GM23338 (cell line): Measurements from ENCODE around the gene PLOD3. TPM values are rescaled to one million over a fixed set of nuclear protein-coding genes. Genes with fewer than 3 reads are reported as not detected.

ENCODE experiments used
- ATAC-seq: fragments of 200-7000 bp; cut with Tn5 transposase; 3 replicates; pipeline ENCODE4 v1.9.1; 2020
- DNase-seq: peaks from one replicate; pipeline ENCODE4 v3.0.0-alpha.2; 2015; ENCODE audit warnings: low spot score
- H2AFZ ChIP-seq: fragments of 200-600 bp; sonication (generic); 2 replicates; pipeline ENCODE4 v1.8.0; 2016; ENCODE audit warnings: antibody characterized with exemption, mild to moderate bottlenecking, moderate library complexity
- H3F3A ChIP-seq: fragments of 200-600 bp; sonication (generic); replicated peaks from 2 replicates; pipeline ENCODE4 v1.8.0; 2017; ENCODE audit warnings: antibody characterized with exemption, mixed run types, low read depth
- H3K27ac ChIP-seq: fragments of 200-600 bp; sonication (generic); 2 replicates; pipeline ENCODE4 v1.6.1; 2016; ENCODE audit warnings: low read depth
- H3K27me3 ChIP-seq: fragments of 200-600 bp; sonication (generic); 2 replicates; pipeline ENCODE4 v1.8.0; 2016; ENCODE audit warnings: mild to moderate bottlenecking, mixed run types, moderate library complexity; ENCODE audit not compliant: insufficient read depth
- H3K36me3 ChIP-seq: fragments of 200-600 bp; sonication (generic); 2 replicates; pipeline ENCODE4 v1.8.0; 2016; ENCODE audit warnings: mild to moderate bottlenecking; ENCODE audit not compliant: insufficient read depth
- H3K4me1 ChIP-seq: fragments of 200-600 bp; sonication (generic); 2 replicates; pipeline ENCODE4 v1.8.0; 2016; ENCODE audit warnings: mild to moderate bottlenecking, moderate library complexity; ENCODE audit not compliant: insufficient read depth
- H3K4me2 ChIP-seq: fragments of 200-600 bp; sonication (generic); 2 replicates; pipeline ENCODE4 v1.7.1; 2017; ENCODE audit warnings: mixed run types
- H3K4me3 ChIP-seq: fragments of 200-600 bp; sonication (generic); 2 replicates; pipeline ENCODE4 v1.6.1; 2016; ENCODE audit warnings: mixed run types
- H3K79me2 ChIP-seq: fragments of 200-600 bp; sonication (generic); replicated peaks from 2 replicates; pipeline ENCODE4 v1.8.0; 2017; ENCODE audit warnings: mild to moderate bottlenecking; ENCODE audit not compliant: insufficient read depth
- H3K9me2 ChIP-seq: fragments of 200-600 bp; sonication (generic); 2 replicates; pipeline ENCODE4 v1.8.0; 2017; ENCODE audit not compliant: insufficient read depth
- H4K20me1 ChIP-seq: fragments of 200-600 bp; sonication (generic); replicated peaks from 2 replicates; pipeline ENCODE4 v1.8.0; 2017; ENCODE audit warnings: mild to moderate bottlenecking; ENCODE audit not compliant: insufficient read depth
- H3K27ac Mint-ChIP-seq: 2 replicates; pipeline ENCODE4 v1.8.0; 2020; ENCODE audit warnings: inconsistent platforms, mild to moderate bottlenecking, moderate library complexity, mixed read lengths
- H3K27me3 Mint-ChIP-seq: 3 replicates; pipeline ENCODE4 v1.8.0; 2022; ENCODE audit warnings: low read depth, mild to moderate bottlenecking, moderate library complexity, mixed read lengths, inconsistent platforms; ENCODE audit not compliant: insufficient read depth, poor library complexity
- H3K36me3 Mint-ChIP-seq: 3 replicates; pipeline ENCODE4 v1.8.0; 2021; ENCODE audit warnings: low read depth, mild to moderate bottlenecking, inconsistent platforms, moderate library complexity, mixed read lengths
- H3K4me1 Mint-ChIP-seq: 3 replicates; pipeline ENCODE4 v1.8.0; 2020; ENCODE audit warnings: mild to moderate bottlenecking, inconsistent platforms, mixed read lengths
- H3K4me3 Mint-ChIP-seq: 3 replicates; pipeline ENCODE4 v1.8.0; 2021; ENCODE audit warnings: moderate library complexity, mild to moderate bottlenecking, inconsistent platforms, mixed read lengths
- H3K9me3 Mint-ChIP-seq: 3 replicates; pipeline ENCODE4 v1.8.0; 2020; ENCODE audit warnings: moderate library complexity, mild to moderate bottlenecking, inconsistent platforms, mixed read lengths
- CREB1 ChIP-seq: fragments of 250-450 bp; sonication (Bioruptor Pico); IDR thresholded peaks from 2 replicates; pipeline ENCODE4 v1.5.0; 2020; ENCODE audit warnings: low read depth, mild to moderate bottlenecking, moderate library complexity
- EZH2 ChIP-seq: fragments of 200-600 bp; sonication (generic); IDR thresholded peaks from one replicate; pipeline ENCODE4 v1.8.0; 2017; ENCODE audit warnings: antibody characterized with exemption, mild to moderate bottlenecking, low read depth; ENCODE audit not compliant: unreplicated experiment
- EZH2phosphoT487 ChIP-seq: fragments of 200-600 bp; sonication (generic); IDR thresholded peaks from one replicate; pipeline ENCODE4 v1.8.1; 2018; ENCODE audit warnings: antibody characterized with exemption; ENCODE audit not compliant: unreplicated experiment
- STAT1 ChIP-seq: IDR thresholded peaks from one replicate; pipeline ENCODE4 v1.6.1; 2016; ENCODE audit warnings: antibody characterized with exemption; ENCODE audit not compliant: unreplicated experiment
- ZNF331 ChIP-seq: fragments of 250-450 bp; sonication (Bioruptor Pico); IDR thresholded peaks from 2 replicates; pipeline ENCODE4 v1.5.0; 2020; ENCODE audit warnings: low read depth, mild to moderate bottlenecking, moderate library complexity
- polyA plus RNA-seq: library from polyadenylated mRNA; unstranded; fragments of >200 nt; fragmentation: Nextera tagmentation; extraction: Ambion mirVana; gene quantifications from 2 replicates; pipeline ENCODE4 v1.2.1, GENCODE V29; 2016
- total RNA-seq: library from RNA; depleted of rRNA; stranded (reverse); fragments of >200 nt; shearing (Covaris generic); gene quantifications from 2 replicates; pipeline ENCODE4 v1.2.3, GENCODE V29; 2014
- TF ChIP-seq, protein P1 (sequence below): IDR thresholded peaks from one replicate; pipeline ENCODE4 v1.6.1; 2018; ENCODE audit warnings: antibody characterized with exemption; ENCODE audit not compliant: unreplicated experiment
- TF ChIP-seq, protein P2 (sequence below): IDR thresholded peaks from 2 replicates; pipeline ENCODE4 v1.6.1; 2016; ENCODE audit warnings: antibody characterized with exemption
- TF ChIP-seq, protein P3 (sequence below): fragments of 250-450 bp; sonication (Bioruptor Pico); IDR thresholded peaks from 2 replicates; pipeline ENCODE4 v1.5.0; 2020; ENCODE audit warnings: mild to moderate bottlenecking, moderate library complexity

The PLOD3 gene
- total and polyA plus RNA-seq, 2 experiments from 2014 or later: 35.2 to 40.7 TPM

DNA sequence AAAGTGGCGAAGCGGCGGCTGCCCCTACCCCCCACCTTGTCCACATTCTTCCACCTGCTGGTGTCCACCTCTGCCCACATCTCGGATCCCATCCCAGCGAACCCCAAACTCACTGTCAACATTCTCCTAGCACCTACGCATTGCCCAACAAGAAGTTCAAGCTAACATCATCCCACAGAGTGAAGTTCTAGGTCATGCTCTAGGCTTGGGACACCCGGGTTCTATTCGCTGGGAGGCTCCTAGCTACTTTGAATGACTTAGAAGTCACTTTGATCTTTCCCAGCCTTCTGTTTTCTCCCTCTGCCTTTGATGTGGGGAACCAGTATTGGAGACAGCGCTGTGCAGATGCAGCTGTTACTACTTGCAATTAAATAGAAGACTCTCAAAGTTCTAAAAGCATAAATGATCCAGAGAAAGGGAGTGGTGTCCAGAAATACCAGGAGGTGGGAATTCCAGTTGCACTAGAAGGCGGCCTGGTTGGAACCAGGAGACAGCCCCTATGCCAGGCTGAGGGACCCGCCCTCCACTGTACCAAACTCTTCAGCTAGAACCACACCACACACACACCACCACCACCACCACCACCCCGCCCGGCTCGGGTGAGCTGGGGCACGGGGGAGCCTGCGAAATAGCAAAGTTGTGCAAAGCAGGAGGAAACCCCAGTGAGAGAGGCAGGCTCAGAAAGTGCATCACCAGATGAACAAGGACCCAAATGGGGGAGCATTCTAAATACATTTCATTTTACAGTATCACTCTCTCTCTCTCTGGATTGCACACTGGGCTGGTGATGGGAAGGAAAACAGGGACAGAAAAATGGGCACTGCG is 46.6 kb downstream of the PLOD3 start:
- peaks cover 20% of the 10 kb centered on the region for H3F3A ChIP-seq
- H3K27me3 ChIP-seq: peaks cover 95% of the 10 kb centered on the region
- peaks cover 3% of the 10 kb centered on the region; the same call in 1 of the 2 replicates for H4K20me1 ChIP-seq
- no peaks in the 10 kb centered on the region for H3K9me2 ChIP-seq
- peak; percentile 77 for TF ChIP-seq EZH2
- TF ChIP-seq, protein P1, sequence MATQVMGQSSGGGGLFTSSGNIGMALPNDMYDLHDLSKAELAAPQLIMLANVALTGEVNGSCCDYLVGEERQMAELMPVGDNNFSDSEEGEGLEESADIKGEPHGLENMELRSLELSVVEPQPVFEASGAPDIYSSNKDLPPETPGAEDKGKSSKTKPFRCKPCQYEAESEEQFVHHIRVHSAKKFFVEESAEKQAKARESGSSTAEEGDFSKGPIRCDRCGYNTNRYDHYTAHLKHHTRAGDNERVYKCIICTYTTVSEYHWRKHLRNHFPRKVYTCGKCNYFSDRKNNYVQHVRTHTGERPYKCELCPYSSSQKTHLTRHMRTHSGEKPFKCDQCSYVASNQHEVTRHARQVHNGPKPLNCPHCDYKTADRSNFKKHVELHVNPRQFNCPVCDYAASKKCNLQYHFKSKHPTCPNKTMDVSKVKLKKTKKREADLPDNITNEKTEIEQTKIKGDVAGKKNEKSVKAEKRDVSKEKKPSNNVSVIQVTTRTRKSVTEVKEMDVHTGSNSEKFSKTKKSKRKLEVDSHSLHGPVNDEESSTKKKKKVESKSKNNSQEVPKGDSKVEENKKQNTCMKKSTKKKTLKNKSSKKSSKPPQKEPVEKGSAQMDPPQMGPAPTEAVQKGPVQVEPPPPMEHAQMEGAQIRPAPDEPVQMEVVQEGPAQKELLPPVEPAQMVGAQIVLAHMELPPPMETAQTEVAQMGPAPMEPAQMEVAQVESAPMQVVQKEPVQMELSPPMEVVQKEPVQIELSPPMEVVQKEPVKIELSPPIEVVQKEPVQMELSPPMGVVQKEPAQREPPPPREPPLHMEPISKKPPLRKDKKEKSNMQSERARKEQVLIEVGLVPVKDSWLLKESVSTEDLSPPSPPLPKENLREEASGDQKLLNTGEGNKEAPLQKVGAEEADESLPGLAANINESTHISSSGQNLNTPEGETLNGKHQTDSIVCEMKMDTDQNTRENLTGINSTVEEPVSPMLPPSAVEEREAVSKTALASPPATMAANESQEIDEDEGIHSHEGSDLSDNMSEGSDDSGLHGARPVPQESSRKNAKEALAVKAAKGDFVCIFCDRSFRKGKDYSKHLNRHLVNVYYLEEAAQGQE: no peak
- Mint-ChIP-seq H3K4me3 (peak overlapping the region; percentile 60), H3K4me1 (peaks cover 61% of the 10 kb centered on the region), H3K9me3 (peaks cover 4% of the 10 kb centered on the region; the same call in 2 of the 3 replicates), H3K36me3 (no peaks in the 10 kb centered on the region; the same call in 2 of the 3 replicates), H3K27me3 (peaks cover 96% of the 10 kb centered on the region), H3K27ac (no peak overlapping the region)
- H3K36me3 ChIP-seq: no peaks in the 10 kb centered on the region
- no peak overlapping the region for H3K27ac ChIP-seq
- H3K4me3 ChIP-seq: peak overlapping the region; percentile 76
- no peaks in the 10 kb centered on the region for H3K79me2 ChIP-seq
- no peak overlapping the region for H2AFZ ChIP-seq
- H3K4me1 ChIP-seq: peaks cover 58% of the 10 kb centered on the region
- no peak for DNase-seq
- peak overlapping the region; percentile 98 for H3K4me2 ChIP-seq
- ATAC-seq: no peak

DNA sequence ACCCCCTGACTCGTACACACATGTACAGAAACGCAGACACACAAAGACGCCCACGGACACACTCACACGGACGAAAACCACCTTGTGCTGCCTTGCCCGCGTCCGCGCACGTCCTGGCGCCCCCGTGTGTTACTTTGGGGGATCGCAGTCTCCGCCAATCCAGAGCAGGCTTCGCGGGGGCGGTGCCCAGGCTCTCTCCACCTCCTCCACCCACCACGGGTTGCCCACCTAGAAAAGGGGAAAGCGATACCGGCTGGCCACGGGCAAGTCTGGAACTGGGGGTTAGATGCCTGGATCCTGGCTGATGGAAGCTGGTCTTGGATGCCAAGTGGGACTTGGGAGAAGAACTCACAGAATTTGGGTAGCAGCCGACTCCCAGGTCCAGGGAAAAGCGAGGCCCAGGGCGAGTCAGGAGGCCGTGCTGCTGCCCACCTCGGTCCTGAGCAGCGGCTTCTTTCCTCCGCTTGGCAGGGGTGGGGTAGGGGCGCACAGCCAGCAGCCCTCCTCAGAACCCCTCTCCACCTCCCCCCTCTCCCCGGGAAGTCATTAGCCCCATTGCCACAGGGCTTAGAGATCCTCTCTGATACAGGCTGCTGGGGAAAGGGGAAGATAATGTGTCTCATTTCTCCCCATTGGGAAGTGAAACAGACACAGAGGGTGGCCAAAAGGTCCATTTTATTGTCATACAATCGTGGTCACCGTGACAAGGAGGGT is 47.4 kb downstream of the PLOD3 start:
- H3K4me2 ChIP-seq: peak overlapping the region; percentile 98
- H3K4me1 ChIP-seq: peaks cover 61% of the 10 kb centered on the region
- H3K79me2 ChIP-seq: no peaks in the 10 kb centered on the region
- H3K36me3 Mint-ChIP-seq: no peaks in the 10 kb centered on the region; the same call in 2 of the 3 replicates
- H3K4me1 Mint-ChIP-seq: peaks cover 64% of the 10 kb centered on the region
- peaks cover 5% of the 10 kb centered on the region; the same call in 1 of the 2 replicates for H4K20me1 ChIP-seq
- peaks cover 4% of the 10 kb centered on the region; the same call in 2 of the 3 replicates for H3K9me3 Mint-ChIP-seq
- peaks cover 94% of the 10 kb centered on the region for H3K27me3 ChIP-seq
- peaks cover 96% of the 10 kb centered on the region for H3K27me3 Mint-ChIP-seq
- no peaks in the 10 kb centered on the region for H3K36me3 ChIP-seq
- no peaks in the 10 kb centered on the region for H3K9me2 ChIP-seq
- ATAC-seq (peak; percentile 5), DNase-seq (peak; percentile 83)
- peak overlapping the region; percentile 76 for H3K4me3 ChIP-seq
- H2AFZ ChIP-seq: peak overlapping the region; percentile 52; the same call in 1 of the 2 replicates
- H3K27ac ChIP-seq: no peak overlapping the region
- peak overlapping the region; percentile 60 for H3K4me3 Mint-ChIP-seq
- peaks cover 20% of the 10 kb centered on the region for H3F3A ChIP-seq
- H3K27ac Mint-ChIP-seq: no peak overlapping the region
- no peak for TF ChIP-seq EZH2phosphoT487
- TF ChIP-seq, protein P2, sequence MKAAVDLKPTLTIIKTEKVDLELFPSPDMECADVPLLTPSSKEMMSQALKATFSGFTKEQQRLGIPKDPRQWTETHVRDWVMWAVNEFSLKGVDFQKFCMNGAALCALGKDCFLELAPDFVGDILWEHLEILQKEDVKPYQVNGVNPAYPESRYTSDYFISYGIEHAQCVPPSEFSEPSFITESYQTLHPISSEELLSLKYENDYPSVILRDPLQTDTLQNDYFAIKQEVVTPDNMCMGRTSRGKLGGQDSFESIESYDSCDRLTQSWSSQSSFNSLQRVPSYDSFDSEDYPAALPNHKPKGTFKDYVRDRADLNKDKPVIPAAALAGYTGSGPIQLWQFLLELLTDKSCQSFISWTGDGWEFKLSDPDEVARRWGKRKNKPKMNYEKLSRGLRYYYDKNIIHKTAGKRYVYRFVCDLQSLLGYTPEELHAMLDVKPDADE: no peak
- TF ChIP-seq STAT1: no peak
- peak; percentile 63 for TF ChIP-seq EZH2
- TF ChIP-seq CREB1: no peak
- no peak for TF ChIP-seq ZNF331 (CRISPR knock-in tag)
- TF ChIP-seq, protein P3, sequence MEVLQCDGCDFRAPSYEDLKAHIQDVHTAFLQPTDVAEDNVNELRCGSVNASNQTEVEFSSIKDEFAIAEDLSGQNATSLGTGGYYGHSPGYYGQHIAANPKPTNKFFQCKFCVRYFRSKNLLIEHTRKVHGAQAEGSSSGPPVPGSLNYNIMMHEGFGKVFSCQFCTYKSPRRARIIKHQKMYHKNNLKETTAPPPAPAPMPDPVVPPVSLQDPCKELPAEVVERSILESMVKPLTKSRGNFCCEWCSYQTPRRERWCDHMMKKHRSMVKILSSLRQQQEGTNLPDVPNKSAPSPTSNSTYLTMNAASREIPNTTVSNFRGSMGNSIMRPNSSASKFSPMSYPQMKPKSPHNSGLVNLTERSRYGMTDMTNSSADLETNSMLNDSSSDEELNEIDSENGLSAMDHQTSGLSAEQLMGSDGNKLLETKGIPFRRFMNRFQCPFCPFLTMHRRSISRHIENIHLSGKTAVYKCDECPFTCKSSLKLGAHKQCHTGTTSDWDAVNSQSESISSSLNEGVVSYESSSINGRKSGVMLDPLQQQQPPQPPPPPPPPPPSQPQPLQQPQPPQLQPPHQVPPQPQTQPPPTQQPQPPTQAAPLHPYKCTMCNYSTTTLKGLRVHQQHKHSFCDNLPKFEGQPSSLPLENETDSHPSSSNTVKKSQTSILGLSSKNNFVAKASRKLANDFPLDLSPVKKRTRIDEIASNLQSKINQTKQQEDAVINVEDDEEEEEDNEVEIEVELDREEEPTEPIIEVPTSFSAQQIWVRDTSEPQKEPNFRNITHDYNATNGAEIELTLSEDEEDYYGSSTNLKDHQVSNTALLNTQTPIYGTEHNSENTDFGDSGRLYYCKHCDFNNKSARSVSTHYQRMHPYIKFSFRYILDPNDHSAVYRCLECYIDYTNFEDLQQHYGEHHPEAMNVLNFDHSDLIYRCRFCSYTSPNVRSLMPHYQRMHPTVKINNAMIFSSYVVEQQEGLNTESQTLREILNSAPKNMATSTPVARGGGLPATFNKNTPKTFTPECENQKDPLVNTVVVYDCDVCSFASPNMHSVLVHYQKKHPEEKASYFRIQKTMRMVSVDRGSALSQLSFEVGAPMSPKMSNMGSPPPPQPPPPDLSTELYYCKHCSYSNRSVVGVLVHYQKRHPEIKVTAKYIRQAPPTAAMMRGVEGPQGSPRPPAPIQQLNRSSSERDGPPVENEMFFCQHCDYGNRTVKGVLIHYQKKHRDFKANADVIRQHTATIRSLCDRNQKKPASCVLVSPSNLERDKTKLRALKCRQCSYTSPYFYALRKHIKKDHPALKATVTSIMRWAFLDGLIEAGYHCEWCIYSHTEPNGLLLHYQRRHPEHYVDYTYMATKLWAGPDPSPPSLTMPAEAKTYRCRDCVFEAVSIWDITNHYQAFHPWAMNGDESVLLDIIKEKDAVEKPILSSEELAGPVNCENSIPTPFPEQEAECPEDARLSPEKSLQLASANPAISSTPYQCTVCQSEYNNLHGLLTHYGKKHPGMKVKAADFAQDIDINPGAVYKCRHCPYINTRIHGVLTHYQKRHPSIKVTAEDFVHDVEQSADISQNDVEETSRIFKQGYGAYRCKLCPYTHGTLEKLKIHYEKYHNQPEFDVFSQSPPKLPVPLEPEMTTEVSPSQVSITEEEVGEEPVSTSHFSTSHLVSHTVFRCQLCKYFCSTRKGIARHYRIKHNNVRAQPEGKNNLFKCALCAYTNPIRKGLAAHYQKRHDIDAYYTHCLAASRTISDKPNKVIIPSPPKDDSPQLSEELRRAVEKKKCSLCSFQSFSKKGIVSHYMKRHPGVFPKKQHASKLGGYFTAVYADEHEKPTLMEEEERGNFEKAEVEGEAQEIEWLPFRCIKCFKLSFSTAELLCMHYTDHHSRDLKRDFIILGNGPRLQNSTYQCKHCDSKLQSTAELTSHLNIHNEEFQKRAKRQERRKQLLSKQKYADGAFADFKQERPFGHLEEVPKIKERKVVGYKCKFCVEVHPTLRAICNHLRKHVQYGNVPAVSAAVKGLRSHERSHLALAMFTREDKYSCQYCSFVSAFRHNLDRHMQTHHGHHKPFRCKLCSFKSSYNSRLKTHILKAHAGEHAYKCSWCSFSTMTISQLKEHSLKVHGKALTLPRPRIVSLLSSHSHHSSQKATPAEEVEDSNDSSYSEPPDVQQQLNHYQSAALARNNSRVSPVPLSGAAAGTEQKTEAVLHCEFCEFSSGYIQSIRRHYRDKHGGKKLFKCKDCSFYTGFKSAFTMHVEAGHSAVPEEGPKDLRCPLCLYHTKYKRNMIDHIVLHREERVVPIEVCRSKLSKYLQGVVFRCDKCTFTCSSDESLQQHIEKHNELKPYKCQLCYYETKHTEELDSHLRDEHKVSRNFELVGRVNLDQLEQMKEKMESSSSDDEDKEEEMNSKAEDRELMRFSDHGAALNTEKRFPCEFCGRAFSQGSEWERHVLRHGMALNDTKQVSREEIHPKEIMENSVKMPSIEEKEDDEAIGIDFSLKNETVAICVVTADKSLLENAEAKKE: no peak
